ENCODE data around the gene NR4A1.

NR4A1 gene

DNA sequence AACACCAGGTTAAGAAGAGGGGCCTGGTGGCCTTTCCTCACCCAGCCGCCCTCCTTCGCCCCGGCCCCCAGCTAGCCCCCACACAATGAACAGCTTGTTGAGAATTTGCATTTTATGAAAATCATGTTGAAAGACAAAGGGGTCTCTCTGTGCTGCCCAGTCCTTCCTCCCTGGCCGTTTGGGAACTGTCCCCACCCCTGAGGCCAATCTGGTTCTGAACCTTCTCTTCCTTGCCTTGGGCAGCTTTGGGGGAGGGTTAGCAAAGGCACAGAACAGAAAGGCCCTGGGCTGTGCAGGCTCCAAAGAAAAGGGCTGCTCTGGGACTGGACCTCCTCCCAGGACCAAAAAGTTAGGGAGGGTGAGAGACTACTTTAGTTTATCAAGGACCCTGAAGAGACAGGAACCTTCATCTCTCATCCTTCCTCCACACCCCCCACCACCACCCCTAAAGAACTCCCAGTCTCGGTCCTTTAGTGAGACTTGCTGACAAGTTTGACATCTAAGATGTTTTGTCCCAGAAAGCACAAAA is 43.2 kb upstream of the NR4A1 start:
- TF ChIP-seq ZBTB7A (IDR thresholded peaks at IDR 0.05; ENCODE audit: low read depth) (peak; percentile 57; the same call in 1 of the 2 replicates), TEAD4 (IDR thresholded peaks at IDR 0.05) (no peak)

DNA sequence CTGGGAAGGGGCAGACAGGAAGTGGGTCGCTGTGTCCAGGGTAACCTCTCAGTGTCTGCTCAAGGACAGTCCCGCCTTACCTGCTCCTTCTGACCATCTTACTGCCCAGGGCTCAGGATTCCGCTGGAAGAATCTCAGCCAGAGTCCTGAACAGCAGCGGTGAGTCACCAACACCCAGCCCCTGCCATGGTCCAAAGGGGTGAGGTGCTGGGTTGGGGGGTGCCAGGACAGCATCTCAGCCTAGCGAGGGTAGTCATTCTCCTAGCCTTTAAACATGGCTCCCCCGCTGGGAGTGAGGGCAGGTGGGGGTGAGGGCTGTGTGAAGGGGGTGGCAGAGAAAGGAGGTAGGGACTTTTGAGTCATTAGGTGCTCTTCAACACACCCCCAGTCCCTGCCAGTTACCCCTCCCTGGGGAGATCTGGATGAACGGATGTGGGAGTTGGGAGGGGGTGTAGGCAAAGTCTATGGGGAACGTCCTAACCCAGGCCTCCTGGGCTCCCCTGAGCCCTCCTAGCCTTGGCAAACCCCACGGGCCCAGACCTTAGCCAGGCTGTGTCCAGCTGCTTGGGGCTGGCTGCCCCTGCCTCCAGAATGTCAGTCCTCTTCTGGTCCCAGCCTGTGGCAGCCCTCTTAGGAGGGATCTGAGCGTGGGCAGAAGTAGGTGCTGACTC is 42.0 kb upstream of the NR4A1 start:
- TF ChIP-seq RAD21 (IDR thresholded peaks at IDR 0.05; ENCODE audit: low read depth), result no peak
- no peak for TF ChIP-seq TEAD4 (IDR thresholded peaks at IDR 0.05)
- no peak for TF ChIP-seq TCF12 (IDR thresholded peaks at IDR 0.05; ENCODE audit: low read depth)
- TF ChIP-seq ZBTB7A (IDR thresholded peaks at IDR 0.05; ENCODE audit: low read depth), result no peak
- no peak for TF ChIP-seq CREB1 (IDR thresholded peaks at IDR 0.05; ENCODE audit: low read depth)
- TF ChIP-seq NFIC (IDR thresholded peaks at IDR 0.05), result no peak
- TF ChIP-seq MAX (IDR thresholded peaks at IDR 0.05), result no peak
- TF ChIP-seq, protein P1, sequence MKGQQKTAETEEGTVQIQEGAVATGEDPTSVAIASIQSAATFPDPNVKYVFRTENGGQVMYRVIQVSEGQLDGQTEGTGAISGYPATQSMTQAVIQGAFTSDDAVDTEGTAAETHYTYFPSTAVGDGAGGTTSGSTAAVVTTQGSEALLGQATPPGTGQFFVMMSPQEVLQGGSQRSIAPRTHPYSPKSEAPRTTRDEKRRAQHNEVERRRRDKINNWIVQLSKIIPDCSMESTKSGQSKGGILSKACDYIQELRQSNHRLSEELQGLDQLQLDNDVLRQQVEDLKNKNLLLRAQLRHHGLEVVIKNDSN (IDR thresholded peaks at IDR 0.05), result no peak
- no peak for TF ChIP-seq FOXM1 (IDR thresholded peaks at IDR 0.05; ENCODE audit: borderline replicate concordance, low read depth)
- no peak for TF ChIP-seq EGR1 (IDR thresholded peaks at IDR 0.05)
- TF ChIP-seq CEBPB (IDR thresholded peaks at IDR 0.05), result no peak
- TF ChIP-seq EP300 (IDR thresholded peaks at IDR 0.05; ENCODE audit: borderline replicate concordance), result no peak
- TF ChIP-seq TAF1 (IDR thresholded peaks at IDR 0.05; ENCODE audit: low read depth), result no peak

DNA sequence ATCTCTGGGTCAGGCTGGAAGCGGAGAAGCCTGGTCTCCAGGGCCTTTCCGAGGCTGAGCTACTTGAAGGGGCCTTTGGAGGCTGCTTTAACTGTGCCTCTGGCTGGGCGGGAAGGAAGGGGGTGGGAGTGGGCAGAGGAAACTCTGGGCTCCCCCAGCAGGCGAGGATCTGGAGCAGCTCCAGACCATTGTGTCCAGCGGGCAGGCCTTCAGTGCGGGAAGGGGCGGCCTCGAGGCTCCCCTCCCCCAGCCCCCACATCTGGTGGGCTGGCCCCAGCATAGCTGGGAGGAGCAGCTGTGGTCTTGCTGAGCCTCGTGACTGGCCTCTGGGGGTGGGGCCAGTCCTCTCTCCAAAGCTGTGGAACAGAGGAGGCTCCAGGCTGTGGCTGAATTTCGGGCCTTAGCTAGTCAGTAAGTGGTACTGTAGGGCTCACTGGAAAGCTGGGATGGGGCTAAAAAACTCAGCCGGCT is 41.1 kb upstream of the NR4A1 start:
- TF ChIP-seq ZBTB7A (IDR thresholded peaks at IDR 0.05; ENCODE audit: low read depth) (0 out of 2 replicates have a peak, but pooled peaks have one; percentile 73), TAF1 (IDR thresholded peaks at IDR 0.05; ENCODE audit: low read depth) (no peak; the same call in 1 of the 2 replicates), TEAD4 (IDR thresholded peaks at IDR 0.05) (no peak), TCF12 (IDR thresholded peaks at IDR 0.05; ENCODE audit: low read depth) (peak; percentile 70; the same call in 1 of the 2 replicates), YY1 (IDR thresholded peaks at IDR 0.05; ENCODE audit: low read depth) (no peak), RAD21 (IDR thresholded peaks at IDR 0.05; ENCODE audit: low read depth) (no peak), CEBPB (IDR thresholded peaks at IDR 0.05) (no peak), NFIC (IDR thresholded peaks at IDR 0.05) (peak; percentile 57), CREB1 (IDR thresholded peaks at IDR 0.05; ENCODE audit: low read depth) (no peak), EGR1 (IDR thresholded peaks at IDR 0.05) (no peak), MAX (IDR thresholded peaks at IDR 0.05) (peak; percentile 51), FOXM1 (IDR thresholded peaks at IDR 0.05; ENCODE audit: borderline replicate concordance, low read depth) (no peak), EP300 (IDR thresholded peaks at IDR 0.05; ENCODE audit: borderline replicate concordance) (peak; percentile 23; the same call in 1 of the 2 replicates)
- TF ChIP-seq, protein P1 (IDR thresholded peaks at IDR 0.05), result peak; percentile 89
- TF ChIP-seq, protein P2, sequence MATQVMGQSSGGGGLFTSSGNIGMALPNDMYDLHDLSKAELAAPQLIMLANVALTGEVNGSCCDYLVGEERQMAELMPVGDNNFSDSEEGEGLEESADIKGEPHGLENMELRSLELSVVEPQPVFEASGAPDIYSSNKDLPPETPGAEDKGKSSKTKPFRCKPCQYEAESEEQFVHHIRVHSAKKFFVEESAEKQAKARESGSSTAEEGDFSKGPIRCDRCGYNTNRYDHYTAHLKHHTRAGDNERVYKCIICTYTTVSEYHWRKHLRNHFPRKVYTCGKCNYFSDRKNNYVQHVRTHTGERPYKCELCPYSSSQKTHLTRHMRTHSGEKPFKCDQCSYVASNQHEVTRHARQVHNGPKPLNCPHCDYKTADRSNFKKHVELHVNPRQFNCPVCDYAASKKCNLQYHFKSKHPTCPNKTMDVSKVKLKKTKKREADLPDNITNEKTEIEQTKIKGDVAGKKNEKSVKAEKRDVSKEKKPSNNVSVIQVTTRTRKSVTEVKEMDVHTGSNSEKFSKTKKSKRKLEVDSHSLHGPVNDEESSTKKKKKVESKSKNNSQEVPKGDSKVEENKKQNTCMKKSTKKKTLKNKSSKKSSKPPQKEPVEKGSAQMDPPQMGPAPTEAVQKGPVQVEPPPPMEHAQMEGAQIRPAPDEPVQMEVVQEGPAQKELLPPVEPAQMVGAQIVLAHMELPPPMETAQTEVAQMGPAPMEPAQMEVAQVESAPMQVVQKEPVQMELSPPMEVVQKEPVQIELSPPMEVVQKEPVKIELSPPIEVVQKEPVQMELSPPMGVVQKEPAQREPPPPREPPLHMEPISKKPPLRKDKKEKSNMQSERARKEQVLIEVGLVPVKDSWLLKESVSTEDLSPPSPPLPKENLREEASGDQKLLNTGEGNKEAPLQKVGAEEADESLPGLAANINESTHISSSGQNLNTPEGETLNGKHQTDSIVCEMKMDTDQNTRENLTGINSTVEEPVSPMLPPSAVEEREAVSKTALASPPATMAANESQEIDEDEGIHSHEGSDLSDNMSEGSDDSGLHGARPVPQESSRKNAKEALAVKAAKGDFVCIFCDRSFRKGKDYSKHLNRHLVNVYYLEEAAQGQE (IDR thresholded peaks at IDR 0.05; ENCODE audit: low read depth), result no peak

DNA sequence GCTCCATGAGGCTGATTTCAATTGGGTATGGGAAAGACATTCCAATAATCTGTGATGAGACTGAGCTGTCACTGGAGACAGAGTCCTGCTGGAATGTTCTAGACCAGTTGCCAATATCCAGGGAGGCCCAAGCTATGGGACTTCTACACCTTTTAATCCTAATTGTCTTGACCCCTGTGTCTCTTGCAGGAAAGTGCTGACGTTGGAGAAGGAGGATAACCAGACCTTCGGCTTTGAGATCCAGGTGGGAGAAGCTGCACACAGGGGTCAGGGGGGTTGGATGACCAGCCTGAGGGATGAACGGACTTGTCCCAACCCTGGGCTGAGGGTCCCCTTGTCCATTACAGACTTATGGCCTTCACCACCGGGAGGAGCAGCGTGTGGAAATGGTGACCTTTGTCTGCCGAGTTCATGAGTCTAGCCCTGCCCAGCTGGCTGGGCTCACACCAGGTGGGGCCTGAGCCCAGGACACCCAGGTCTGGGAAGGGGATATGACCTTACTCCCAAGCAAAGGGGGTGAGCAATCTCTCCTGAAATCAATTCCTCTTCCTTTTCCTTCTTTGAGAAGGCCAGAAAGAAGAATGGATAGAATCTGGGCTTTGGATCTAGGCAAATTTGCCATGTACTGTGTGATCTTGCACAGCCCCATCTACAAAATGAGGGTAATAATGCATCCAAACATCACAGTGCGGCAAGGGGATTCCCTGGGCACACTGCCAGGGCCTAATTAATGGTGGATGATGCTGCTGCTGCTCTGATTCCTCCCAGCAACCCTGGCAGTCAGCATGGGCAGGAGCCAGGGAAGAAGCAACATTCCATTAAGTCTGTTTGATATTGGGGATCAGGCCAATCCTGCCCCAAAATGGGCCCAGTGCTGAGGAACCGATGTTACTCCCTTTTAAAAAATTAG is 40.3 kb upstream of the NR4A1 start:
- no peak for TF ChIP-seq ZBTB7A (IDR thresholded peaks at IDR 0.05; ENCODE audit: low read depth)
- TF ChIP-seq FOXM1 (IDR thresholded peaks at IDR 0.05; ENCODE audit: borderline replicate concordance, low read depth), result no peak
- no peak for TF ChIP-seq YY1 (IDR thresholded peaks at IDR 0.05; ENCODE audit: low read depth)
- no peak for TF ChIP-seq EP300 (IDR thresholded peaks at IDR 0.05; ENCODE audit: borderline replicate concordance)
- no peak for TF ChIP-seq EGR1 (IDR thresholded peaks at IDR 0.05)
- TF ChIP-seq CREB1 (IDR thresholded peaks at IDR 0.05; ENCODE audit: low read depth), result no peak
- TF ChIP-seq NFIC (IDR thresholded peaks at IDR 0.05), result no peak
- TF ChIP-seq MAX (IDR thresholded peaks at IDR 0.05), result no peak
- TF ChIP-seq, protein P1 (IDR thresholded peaks at IDR 0.05), result no peak
- no peak for TF ChIP-seq TAF1 (IDR thresholded peaks at IDR 0.05; ENCODE audit: low read depth)
- TF ChIP-seq TCF12 (IDR thresholded peaks at IDR 0.05; ENCODE audit: low read depth), result no peak
- no peak for TF ChIP-seq TEAD4 (IDR thresholded peaks at IDR 0.05)
- TF ChIP-seq RAD21 (IDR thresholded peaks at IDR 0.05; ENCODE audit: low read depth), result no peak
- TF ChIP-seq CEBPB (IDR thresholded peaks at IDR 0.05), result no peak
- TF ChIP-seq, protein P2 (IDR thresholded peaks at IDR 0.05; ENCODE audit: low read depth), result no peak
